HepG2 (cell line): ENCODE results near the gene STUB1. TPM values are rescaled to one million over a fixed set of nuclear protein-coding genes. Genes with fewer than 3 reads are reported as not detected.

Experiments used
- KLF11 ChIP-seq: IDR thresholded peaks from 2 replicates; pipeline ENCODE4 v1.6.1; 2016; ENCODE audit warnings: missing compliant biosample characterization
- MAFK ChIP-seq, 2 experiments: IDR thresholded peaks in 1 of 2; conservative IDR thresholded peaks in 1 of 2; 2 replicates each; pipeline ENCODE4 v1.6.1; 2011; ENCODE audit warnings: improper control_type of control experiment in 2 of 2, low read length in 2 of 2
- RCOR2 ChIP-seq: IDR thresholded peaks from 2 replicates; pipeline ENCODE4 v1.6.1; 2016; ENCODE audit warnings: missing biosample characterization, missing genetic modification reagents
- SAFB2 ChIP-seq: sonication (generic); formaldehyde crosslinking; IDR thresholded peaks from 2 replicates; pipeline ENCODE4 v1.5.1; 2020; ENCODE audit warnings: missing genetic modification reagents, low read depth, mild to moderate bottlenecking, borderline replicate concordance
- SALL1 ChIP-seq: sonication (generic); formaldehyde crosslinking; IDR thresholded peaks from 2 replicates; pipeline ENCODE4 v1.8.0; 2022; ENCODE audit warnings: mild to moderate bottlenecking, missing genetic modification reagents
- SOX5 ChIP-seq: IDR thresholded peaks from 2 replicates; pipeline ENCODE4 v1.6.1; 2016; ENCODE audit warnings: borderline replicate concordance
- TCF7 ChIP-seq: sonication (generic); IDR thresholded peaks from 2 replicates; pipeline ENCODE4 v1.6.1; 2016; ENCODE audit warnings: antibody characterized with exemption, low read depth
- ZBTB42 ChIP-seq: sonication (generic); formaldehyde crosslinking; IDR thresholded peaks from 2 replicates; pipeline ENCODE4 v1.5.0; 2020; ENCODE audit warnings: mild to moderate bottlenecking, missing genetic modification reagents
- ZBTB7A ChIP-seq: sonication (generic); formaldehyde crosslinking; IDR thresholded peaks from 2 replicates; pipeline ENCODE4 v1.8.0; 2022; ENCODE audit warnings: mild to moderate bottlenecking, missing genetic modification reagents
- ZC3H4 ChIP-seq: sonication (generic); formaldehyde crosslinking; IDR thresholded peaks from 2 replicates; pipeline ENCODE4 v1.4.0; 2020; ENCODE audit warnings: missing genetic modification reagents, borderline replicate concordance
- ZNF44 ChIP-seq: sonication (generic); formaldehyde crosslinking; IDR thresholded peaks from 2 replicates; pipeline ENCODE4 v1.5.1; 2020; ENCODE audit warnings: mild to moderate bottlenecking, missing genetic modification reagents
- ZNF564 ChIP-seq: sonication (generic); formaldehyde crosslinking; IDR thresholded peaks from 2 replicates; pipeline ENCODE4 v1.8.1; 2023; ENCODE audit warnings: mild to moderate bottlenecking, missing genetic modification reagents
- ZNF614 ChIP-seq: IDR thresholded peaks from 2 replicates; pipeline ENCODE4 v1.6.1; 2018; ENCODE audit warnings: missing biosample characterization, missing genetic modification reagents, inconsistent platforms, borderline replicate concordance
- ZNF615 ChIP-seq: sonication (generic); formaldehyde crosslinking; IDR thresholded peaks from 2 replicates; pipeline ENCODE4 v1.5.0; 2020; ENCODE audit warnings: mild to moderate bottlenecking, missing genetic modification reagents, borderline replicate concordance
- ZSCAN22 ChIP-seq: sonication (generic); formaldehyde crosslinking; IDR thresholded peaks from 2 replicates; pipeline ENCODE4 v1.4.0; 2020; ENCODE audit warnings: mild to moderate bottlenecking, missing genetic modification reagents
- polyA plus RNA-seq, 8 experiments: library from polyadenylated mRNA; depleted of rRNA in 3 of 8; stranded (reverse) in 7 of 8; unstranded in 1 of 8; fragments of >200 nt; fragmentation: Illumina TruSeq in 4 of 8; extraction: Trizol in 4 of 8; gene quantifications; 2 replicates each; pipeline versions ENCODE4 v1.2.1 to v1.2.3, GENCODE V29; 2011 to 2016; ENCODE audit warnings: low read depth in 4 of 8, missing spikeins in 1 of 8, mixed read lengths in 1 of 8; ENCODE audit not compliant: insufficient read depth in 1 of 8
- total RNA-seq, 5 experiments: library from RNA; depleted of rRNA; stranded (reverse); fragments of >200 nt; fragmentation: Illumina TruSeq; extraction: Trizol; gene quantifications; 2 replicates each; pipeline ENCODE4 v1.2.3, GENCODE V29; 2016; ENCODE audit warnings: low read depth in 1 of 5
- TF ChIP-seq, protein P1 (sequence below): sonication (generic); formaldehyde crosslinking; IDR thresholded peaks from 2 replicates; pipeline ENCODE4 v1.5.0; 2020; ENCODE audit warnings: mild to moderate bottlenecking, missing genetic modification reagents
- TF ChIP-seq, protein P2 (sequence below): sonication (generic); formaldehyde crosslinking; IDR thresholded peaks from 2 replicates; pipeline ENCODE4 v1.5.1; 2020; ENCODE audit warnings: mild to moderate bottlenecking, missing genetic modification reagents
- TF ChIP-seq, protein P3 (sequence below): sonication (generic); formaldehyde crosslinking; IDR thresholded peaks from 2 replicates; pipeline ENCODE4 v1.4.0; 2020; ENCODE audit warnings: missing genetic modification reagents
- TF ChIP-seq, protein P4 (sequence below): sonication (generic); formaldehyde crosslinking; IDR thresholded peaks from 2 replicates; pipeline ENCODE4 v1.5.1; 2020; ENCODE audit warnings: mild to moderate bottlenecking, moderate library complexity, missing genetic modification reagents

The STUB1 gene
- total and polyA plus RNA-seq, 2 of the 13 experiments (the other 11 are each of a cell fraction or from before 2014, with no cell fraction given): 52.9 to 78.2 TPM

DNA sequence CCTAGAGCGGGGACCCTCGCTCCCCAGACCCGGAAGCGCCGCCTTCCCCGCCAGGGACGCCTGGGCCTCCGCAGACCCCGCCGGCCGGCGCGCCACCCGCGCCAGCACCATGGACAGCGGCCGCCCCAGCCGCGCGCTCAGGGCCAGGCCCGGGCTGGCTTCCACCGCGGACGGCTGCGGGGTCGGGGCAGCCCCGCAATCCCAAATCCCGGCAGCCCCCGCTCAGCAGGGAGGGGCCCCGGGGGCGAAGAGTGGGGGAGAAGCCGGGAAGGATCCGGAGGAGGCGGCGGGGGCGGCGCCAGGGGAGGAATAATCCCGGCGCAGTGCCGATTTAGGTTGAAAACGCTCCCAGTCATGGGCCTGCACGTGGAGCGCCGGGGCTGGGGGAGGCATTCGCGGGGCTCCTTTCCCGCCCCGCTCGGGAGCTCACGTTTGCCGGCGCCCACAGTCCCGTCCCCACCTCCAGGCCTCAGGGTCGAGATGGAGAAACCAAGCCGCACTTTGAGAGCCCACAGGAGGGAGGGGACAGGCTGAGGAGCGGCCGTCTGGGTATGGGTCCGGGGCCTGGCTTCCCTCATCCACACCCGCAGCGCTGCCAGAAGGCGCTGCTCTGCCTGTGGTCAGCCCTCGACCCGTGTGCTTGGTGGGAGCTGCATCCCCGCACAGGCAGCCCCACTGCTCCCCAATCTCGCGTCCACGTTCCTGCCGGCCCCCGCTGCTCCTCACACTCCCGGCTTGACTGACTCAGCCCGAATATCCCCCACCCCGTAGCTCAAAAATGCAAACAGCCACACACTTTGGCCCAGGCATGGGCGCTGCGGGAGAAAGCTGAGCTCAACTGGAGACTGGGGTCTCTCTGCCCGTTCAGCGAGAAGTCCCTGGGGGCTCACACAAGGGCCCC, 20.7 kb downstream of the STUB1 start (continued):
- TF ChIP-seq, protein P1, sequence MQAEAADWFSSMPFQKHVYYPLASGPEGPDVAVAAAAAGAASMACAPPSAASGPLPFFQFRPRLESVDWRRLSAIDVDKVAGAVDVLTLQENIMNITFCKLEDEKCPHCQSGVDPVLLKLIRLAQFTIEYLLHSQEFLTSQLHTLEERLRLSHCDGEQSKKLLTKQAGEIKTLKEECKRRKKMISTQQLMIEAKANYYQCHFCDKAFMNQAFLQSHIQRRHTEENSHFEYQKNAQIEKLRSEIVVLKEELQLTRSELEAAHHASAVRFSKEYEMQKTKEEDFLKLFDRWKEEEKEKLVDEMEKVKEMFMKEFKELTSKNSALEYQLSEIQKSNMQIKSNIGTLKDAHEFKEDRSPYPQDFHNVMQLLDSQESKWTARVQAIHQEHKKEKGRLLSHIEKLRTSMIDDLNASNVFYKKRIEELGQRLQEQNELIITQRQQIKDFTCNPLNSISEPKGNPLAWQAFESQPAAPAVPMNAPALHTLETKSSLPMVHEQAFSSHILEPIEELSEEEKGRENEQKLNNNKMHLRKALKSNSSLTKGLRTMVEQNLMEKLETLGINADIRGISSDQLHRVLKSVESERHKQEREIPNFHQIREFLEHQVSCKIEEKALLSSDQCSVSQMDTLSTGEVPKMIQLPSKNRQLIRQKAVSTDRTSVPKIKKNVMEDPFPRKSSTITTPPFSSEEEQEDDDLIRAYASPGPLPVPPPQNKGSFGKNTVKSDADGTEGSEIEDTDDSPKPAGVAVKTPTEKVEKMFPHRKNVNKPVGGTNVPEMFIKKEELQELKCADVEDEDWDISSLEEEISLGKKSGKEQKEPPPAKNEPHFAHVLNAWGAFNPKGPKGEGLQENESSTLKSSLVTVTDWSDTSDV (CRISPR knock-in tag): no peak
- TF ChIP-seq TCF7 (no peak), SALL1 (CRISPR knock-in tag) (peak; percentile 87), SAFB2 (no peak), SOX5 (no peak), ZNF615 (CRISPR knock-in tag) (no peak), ZNF44 (CRISPR knock-in tag) (no peak), ZBTB7A (CRISPR knock-in tag) (no peak), ZBTB42 (CRISPR knock-in tag) (no peak), ZNF614 (CRISPR knock-in tag) (no peak), ZC3H4 (no peak), ZSCAN22 (CRISPR knock-in tag) (no peak), KLF11 (CRISPR knock-in tag) (no peak), MAFK (conservative IDR thresholded peaks at IDR 0.05 in 1 of 2, IDR thresholded peaks at IDR 0.05 in 1 of 2; ENCODE audit: low read length in 2 of 2) (no peak), ZNF564 (CRISPR knock-in tag) (0 out of 2 replicates have a peak, but pooled peaks have one; percentile 47), RCOR2 (CRISPR knock-in tag) (no peak)
- TF ChIP-seq, protein P2, sequence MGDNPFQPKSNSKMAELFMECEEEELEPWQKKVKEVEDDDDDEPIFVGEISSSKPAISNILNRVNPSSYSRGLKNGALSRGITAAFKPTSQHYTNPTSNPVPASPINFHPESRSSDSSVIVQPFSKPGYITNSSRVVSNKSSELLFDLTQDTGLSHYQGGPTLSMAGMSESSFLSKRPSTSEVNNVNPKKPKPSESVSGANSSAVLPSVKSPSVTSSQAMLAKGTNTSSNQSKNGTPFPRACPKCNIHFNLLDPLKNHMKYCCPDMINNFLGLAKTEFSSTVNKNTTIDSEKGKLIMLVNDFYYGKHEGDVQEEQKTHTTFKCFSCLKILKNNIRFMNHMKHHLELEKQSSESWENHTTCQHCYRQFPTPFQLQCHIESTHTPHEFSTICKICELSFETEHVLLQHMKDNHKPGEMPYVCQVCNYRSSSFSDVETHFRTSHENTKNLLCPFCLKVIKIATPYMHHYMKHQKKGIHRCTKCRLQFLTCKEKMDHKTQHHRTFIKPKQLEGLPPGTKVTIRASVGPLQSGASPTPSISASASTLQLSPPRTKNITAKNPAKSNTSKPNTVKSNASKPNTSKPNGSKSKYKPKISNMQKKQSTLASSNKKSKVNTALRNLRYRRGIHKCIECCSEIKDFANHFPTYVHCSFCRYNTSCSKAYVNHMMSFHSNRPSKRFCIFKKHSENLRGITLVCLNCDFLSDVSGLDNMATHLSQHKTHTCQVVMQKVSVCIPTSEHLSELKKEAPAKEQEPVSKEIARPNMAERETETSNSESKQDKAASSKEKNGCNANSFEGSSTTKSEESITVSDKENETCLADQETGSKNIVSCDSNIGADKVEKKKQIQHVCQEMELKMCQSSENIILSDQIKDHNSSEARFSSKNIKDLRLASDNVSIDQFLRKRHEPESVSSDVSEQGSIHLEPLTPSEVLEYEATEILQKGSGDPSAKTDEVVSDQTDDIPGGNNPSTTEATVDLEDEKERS: no peak
- TF ChIP-seq, protein P3, sequence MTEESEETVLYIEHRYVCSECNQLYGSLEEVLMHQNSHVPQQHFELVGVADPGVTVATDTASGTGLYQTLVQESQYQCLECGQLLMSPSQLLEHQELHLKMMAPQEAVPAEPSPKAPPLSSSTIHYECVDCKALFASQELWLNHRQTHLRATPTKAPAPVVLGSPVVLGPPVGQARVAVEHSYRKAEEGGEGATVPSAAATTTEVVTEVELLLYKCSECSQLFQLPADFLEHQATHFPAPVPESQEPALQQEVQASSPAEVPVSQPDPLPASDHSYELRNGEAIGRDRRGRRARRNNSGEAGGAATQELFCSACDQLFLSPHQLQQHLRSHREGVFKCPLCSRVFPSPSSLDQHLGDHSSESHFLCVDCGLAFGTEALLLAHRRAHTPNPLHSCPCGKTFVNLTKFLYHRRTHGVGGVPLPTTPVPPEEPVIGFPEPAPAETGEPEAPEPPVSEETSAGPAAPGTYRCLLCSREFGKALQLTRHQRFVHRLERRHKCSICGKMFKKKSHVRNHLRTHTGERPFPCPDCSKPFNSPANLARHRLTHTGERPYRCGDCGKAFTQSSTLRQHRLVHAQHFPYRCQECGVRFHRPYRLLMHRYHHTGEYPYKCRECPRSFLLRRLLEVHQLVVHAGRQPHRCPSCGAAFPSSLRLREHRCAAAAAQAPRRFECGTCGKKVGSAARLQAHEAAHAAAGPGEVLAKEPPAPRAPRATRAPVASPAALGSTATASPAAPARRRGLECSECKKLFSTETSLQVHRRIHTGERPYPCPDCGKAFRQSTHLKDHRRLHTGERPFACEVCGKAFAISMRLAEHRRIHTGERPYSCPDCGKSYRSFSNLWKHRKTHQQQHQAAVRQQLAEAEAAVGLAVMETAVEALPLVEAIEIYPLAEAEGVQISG (CRISPR knock-in tag): peak; percentile 74
- TF ChIP-seq, protein P4, sequence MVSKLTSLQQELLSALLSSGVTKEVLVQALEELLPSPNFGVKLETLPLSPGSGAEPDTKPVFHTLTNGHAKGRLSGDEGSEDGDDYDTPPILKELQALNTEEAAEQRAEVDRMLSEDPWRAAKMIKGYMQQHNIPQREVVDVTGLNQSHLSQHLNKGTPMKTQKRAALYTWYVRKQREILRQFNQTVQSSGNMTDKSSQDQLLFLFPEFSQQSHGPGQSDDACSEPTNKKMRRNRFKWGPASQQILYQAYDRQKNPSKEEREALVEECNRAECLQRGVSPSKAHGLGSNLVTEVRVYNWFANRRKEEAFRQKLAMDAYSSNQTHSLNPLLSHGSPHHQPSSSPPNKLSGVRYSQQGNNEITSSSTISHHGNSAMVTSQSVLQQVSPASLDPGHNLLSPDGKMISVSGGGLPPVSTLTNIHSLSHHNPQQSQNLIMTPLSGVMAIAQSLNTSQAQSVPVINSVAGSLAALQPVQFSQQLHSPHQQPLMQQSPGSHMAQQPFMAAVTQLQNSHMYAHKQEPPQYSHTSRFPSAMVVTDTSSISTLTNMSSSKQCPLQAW (CRISPR knock-in tag): no peak
